Keratinocyte (primary cell): ENCODE data around the gene DSCAM. TPM values are rescaled to one million over a fixed set of nuclear protein-coding genes. Genes with fewer than 3 reads are reported as not detected.

Experiments
- DNase-seq: peaks from one replicate; pipeline ENCODE4 v3.0.0-alpha.2; 2011; ENCODE audit warnings: low read depth, missing footprints, low spot score
- FAIRE-seq: peaks from 2 replicates; lab custom pipeline; 2011; peaks lifted over from hg19 to GRCh38; lab: Jason Lieb, UNC
- H2AFZ ChIP-seq: 2 replicates; pipeline ENCODE4 v1.6.0; 2012; ENCODE audit warnings: low read length, control low read depth, inconsistent platforms; ENCODE audit not compliant: control insufficient read depth
- H3K27ac ChIP-seq: 2 replicates; pipeline ENCODE4 v1.5.1; 2011; ENCODE audit warnings: low read length; ENCODE audit not compliant: control insufficient read depth, insufficient read depth
- H3K27me3 ChIP-seq: 3 replicates; pipeline ENCODE4 v1.6.0; 2011; ENCODE audit warnings: low read length; ENCODE audit not compliant: control insufficient read depth, insufficient read depth; ENCODE audit errors: extremely low read depth
- H3K36me3 ChIP-seq, 2 experiments: 2 replicates in 1 of 2; 3 replicates in 1 of 2; pipeline ENCODE4 v1.5.1; 2011; ENCODE audit warnings: low read length in 2 of 2, mild to moderate bottlenecking in 1 of 2; ENCODE audit not compliant: control insufficient read depth in 2 of 2, insufficient read depth in 2 of 2; ENCODE audit errors: extremely low read depth in 1 of 2
- H3K4me1 ChIP-seq: 3 replicates; pipeline ENCODE4 v1.5.1; 2011; ENCODE audit warnings: low read length; ENCODE audit not compliant: control insufficient read depth, insufficient read depth; ENCODE audit errors: extremely low read depth
- H3K4me2 ChIP-seq: 3 replicates; pipeline ENCODE4 v1.6.0; 2011; ENCODE audit warnings: low read depth, low read length; ENCODE audit not compliant: control insufficient read depth, insufficient read depth; ENCODE audit errors: extremely low read depth
- H3K4me3 ChIP-seq, 3 experiments: fragments of 200-600 bp in 1 of 3; sonication (generic) in 1 of 3; 2 replicates in 2 of 3; 3 replicates in 1 of 3; pipeline ENCODE4 v1.5.1; 2011 to 2016; ENCODE audit warnings: low read length in 3 of 3, mild to moderate bottlenecking in 3 of 3, control low read depth in 2 of 3, inconsistent platforms in 1 of 3, low read depth in 1 of 3, mixed read lengths in 1 of 3, mixed run types in 1 of 3, moderate library complexity in 1 of 3; ENCODE audit not compliant: control insufficient read depth in 2 of 3, insufficient read depth in 2 of 3; ENCODE audit errors: extremely low read depth in 1 of 3
- H3K79me2 ChIP-seq: 2 replicates; pipeline ENCODE4 v1.6.0; 2012; ENCODE audit warnings: low read length; ENCODE audit not compliant: control insufficient read depth, insufficient read depth
- H3K9ac ChIP-seq: 3 replicates; pipeline ENCODE4 v1.6.0; 2011; ENCODE audit warnings: low read length; ENCODE audit not compliant: control insufficient read depth, insufficient read depth; ENCODE audit errors: extremely low read depth
- H3K9me1 ChIP-seq: 3 replicates; pipeline ENCODE4 v1.6.0; 2011; ENCODE audit warnings: low read length; ENCODE audit not compliant: control insufficient read depth, insufficient read depth; ENCODE audit errors: extremely low read depth
- H3K9me3 ChIP-seq: 2 replicates; pipeline ENCODE4 v1.5.1; 2012; ENCODE audit warnings: low read depth, low read length; ENCODE audit not compliant: control insufficient read depth
- H4K20me1 ChIP-seq: 3 replicates; pipeline ENCODE4 v1.6.0; 2011; ENCODE audit warnings: low read length; ENCODE audit not compliant: control insufficient read depth, insufficient read depth; ENCODE audit errors: extremely low read depth
- EZH2 ChIP-seq: IDR thresholded peaks from one replicate; pipeline ENCODE4 v1.6.1; 2012; ENCODE audit warnings: inconsistent platforms, mild to moderate bottlenecking, low read length, moderate library complexity
- dilution Hi-C: fragments of 300-500 bp; cut with MboI; formaldehyde crosslinking; loops from one replicate; pipeline ENCODE4 v1.7.0; 2020; ENCODE audit warnings: low sequenced_read_pairs; ENCODE audit not compliant: extremely low pct_ligation_motif_present
- polyA plus RNA-seq, 5 experiments: library from polyadenylated mRNA; depleted of rRNA in 3 of 5; stranded (reverse) in 3 of 5; stranded (forward) in 1 of 5; unstranded in 1 of 5; fragments of >200 nt; gene quantifications; 1 replicate in 1 of 5; 2 replicates in 3 of 5; 3 replicates in 1 of 5; pipeline versions ENCODE4 v1.2.1 to v1.2.3, GENCODE V29; 2011 to 2012; ENCODE audit warnings: missing spikeins in 2 of 5, low read depth in 1 of 5, low replicate concordance in 1 of 5
- TF ChIP-seq, protein P1 (sequence below), 3 experiments: IDR thresholded peaks in 1 of 3; conservative IDR thresholded peaks in 1 of 3; optimal IDR thresholded peaks in 1 of 3; 2 replicates in 2 of 3; 3 replicates in 1 of 3; pipeline versions ENCODE3 to v1.5.1; 2011; ENCODE audit warnings: low read length in 3 of 3, mild to moderate bottlenecking in 3 of 3, moderate library complexity in 2 of 3, control low read depth in 1 of 3, inconsistent platforms in 1 of 3; ENCODE audit not compliant: insufficient read depth in 2 of 3; ENCODE audit errors: extremely low read depth in 1 of 3

The DSCAM gene
- polyA plus RNA-seq, 1 donor (not counting 4 experiments of a cell fraction or from before 2014, with no cell fraction given), result 2.1 TPM

DNA sequence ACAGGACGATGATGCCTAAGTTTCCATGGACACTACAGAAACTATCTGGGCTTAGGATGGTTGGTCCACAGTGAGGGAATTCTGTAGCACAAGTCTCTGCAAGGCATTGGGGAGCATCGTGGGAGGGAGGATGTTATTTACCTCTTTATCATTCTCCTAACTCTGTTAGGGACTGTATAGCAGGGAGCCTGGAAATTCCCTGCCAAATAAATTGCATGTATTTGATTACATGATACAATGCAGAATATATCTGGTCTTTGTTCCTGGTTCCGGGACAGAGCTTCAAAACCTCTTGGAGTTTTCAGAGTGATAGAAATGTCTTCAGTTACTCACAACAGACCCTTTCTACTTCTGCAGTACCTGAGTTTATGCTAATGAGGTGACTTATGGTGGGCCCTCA, 593.8 kb downstream of the DSCAM start:
- TF ChIP-seq EZH2, result no peak
- TF ChIP-seq, protein P1, sequence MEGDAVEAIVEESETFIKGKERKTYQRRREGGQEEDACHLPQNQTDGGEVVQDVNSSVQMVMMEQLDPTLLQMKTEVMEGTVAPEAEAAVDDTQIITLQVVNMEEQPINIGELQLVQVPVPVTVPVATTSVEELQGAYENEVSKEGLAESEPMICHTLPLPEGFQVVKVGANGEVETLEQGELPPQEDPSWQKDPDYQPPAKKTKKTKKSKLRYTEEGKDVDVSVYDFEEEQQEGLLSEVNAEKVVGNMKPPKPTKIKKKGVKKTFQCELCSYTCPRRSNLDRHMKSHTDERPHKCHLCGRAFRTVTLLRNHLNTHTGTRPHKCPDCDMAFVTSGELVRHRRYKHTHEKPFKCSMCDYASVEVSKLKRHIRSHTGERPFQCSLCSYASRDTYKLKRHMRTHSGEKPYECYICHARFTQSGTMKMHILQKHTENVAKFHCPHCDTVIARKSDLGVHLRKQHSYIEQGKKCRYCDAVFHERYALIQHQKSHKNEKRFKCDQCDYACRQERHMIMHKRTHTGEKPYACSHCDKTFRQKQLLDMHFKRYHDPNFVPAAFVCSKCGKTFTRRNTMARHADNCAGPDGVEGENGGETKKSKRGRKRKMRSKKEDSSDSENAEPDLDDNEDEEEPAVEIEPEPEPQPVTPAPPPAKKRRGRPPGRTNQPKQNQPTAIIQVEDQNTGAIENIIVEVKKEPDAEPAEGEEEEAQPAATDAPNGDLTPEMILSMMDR (optimal IDR thresholded peaks at IDR 0.05 in 1 of 3, IDR thresholded peaks at IDR 0.05 in 1 of 3, conservative IDR thresholded peaks at IDR 0.05 in 1 of 3; ENCODE audit: extremely low read depth in 1 of 3, insufficient read depth in 2 of 3, low read length in 3 of 3), result no peak

GRCh38 chr21:40250514-40251294, 596.3 kb downstream of the DSCAM start:
- FAIRE-seq, result no peak
- H3K4me3 ChIP-seq, result no peak overlapping the region
- no peak overlapping the region for H3K27ac ChIP-seq
- DNase-seq, result no peak
- H2AFZ ChIP-seq, result no peak overlapping the region
- no peaks in the 10 kb centered on the region for H3K79me2 ChIP-seq
- no peaks in the 10 kb centered on the region for H3K9me1 ChIP-seq
- H3K9ac ChIP-seq, result no peak overlapping the region
- peaks cover 1% of the 10 kb centered on the region for H3K9me3 ChIP-seq
- TF ChIP-seq EZH2, result no peak
- TF ChIP-seq, protein P1 (optimal IDR thresholded peaks at IDR 0.05 in 1 of 3, IDR thresholded peaks at IDR 0.05 in 1 of 3, conservative IDR thresholded peaks at IDR 0.05 in 1 of 3; ENCODE audit: extremely low read depth in 1 of 3, insufficient read depth in 2 of 3, low read length in 3 of 3), result no peak
- H3K27me3 ChIP-seq, result no peaks in the 10 kb centered on the region
- peaks cover 10% of the 10 kb centered on the region for H3K4me1 ChIP-seq
- no peak overlapping the region for H3K4me2 ChIP-seq
- dilution Hi-C loops, result no loop called here
- H3K36me3 ChIP-seq, result no peaks in the 10 kb centered on the region
- no peaks in the 10 kb centered on the region for H4K20me1 ChIP-seq

More for the DNA sequence above, 593.8 kb downstream of the DSCAM start:
- H3K9ac ChIP-seq, result no peak overlapping the region
- H3K4me1 ChIP-seq, result peaks cover 22% of the 10 kb centered on the region
- no peak overlapping the region for H2AFZ ChIP-seq
- no peaks in the 10 kb centered on the region for H3K9me1 ChIP-seq
- DNase-seq (no peak), FAIRE-seq (no peak)
- no peaks in the 10 kb centered on the region for H3K27me3 ChIP-seq
- H3K9me3 ChIP-seq, result peaks cover 1% of the 10 kb centered on the region
- H3K4me3 ChIP-seq, result no peak overlapping the region
- no peak overlapping the region for H3K4me2 ChIP-seq
- H3K27ac ChIP-seq, result no peak overlapping the region
- H4K20me1 ChIP-seq, result no peaks in the 10 kb centered on the region
- dilution Hi-C loops, result no loop called here
- no peaks in the 10 kb centered on the region for H3K79me2 ChIP-seq
- H3K36me3 ChIP-seq, result no peaks in the 10 kb centered on the region
